GM12872 (cell line): Measurements from ENCODE around the gene BRSK2.

Experiments used
- TF ChIP-seq, protein P1 (sequence below): IDR thresholded peaks from 3 replicates; pipeline ENCODE4 v1.5.1; 2011; ENCODE audit warnings: low read depth, mild to moderate bottlenecking, low read length, moderate library complexity; ENCODE audit not compliant: insufficient read depth

The BRSK2 gene

GRCh38 chr11:1484061-1484671 is 94.4 kb downstream of the BRSK2 start:
- TF ChIP-seq, protein P1, sequence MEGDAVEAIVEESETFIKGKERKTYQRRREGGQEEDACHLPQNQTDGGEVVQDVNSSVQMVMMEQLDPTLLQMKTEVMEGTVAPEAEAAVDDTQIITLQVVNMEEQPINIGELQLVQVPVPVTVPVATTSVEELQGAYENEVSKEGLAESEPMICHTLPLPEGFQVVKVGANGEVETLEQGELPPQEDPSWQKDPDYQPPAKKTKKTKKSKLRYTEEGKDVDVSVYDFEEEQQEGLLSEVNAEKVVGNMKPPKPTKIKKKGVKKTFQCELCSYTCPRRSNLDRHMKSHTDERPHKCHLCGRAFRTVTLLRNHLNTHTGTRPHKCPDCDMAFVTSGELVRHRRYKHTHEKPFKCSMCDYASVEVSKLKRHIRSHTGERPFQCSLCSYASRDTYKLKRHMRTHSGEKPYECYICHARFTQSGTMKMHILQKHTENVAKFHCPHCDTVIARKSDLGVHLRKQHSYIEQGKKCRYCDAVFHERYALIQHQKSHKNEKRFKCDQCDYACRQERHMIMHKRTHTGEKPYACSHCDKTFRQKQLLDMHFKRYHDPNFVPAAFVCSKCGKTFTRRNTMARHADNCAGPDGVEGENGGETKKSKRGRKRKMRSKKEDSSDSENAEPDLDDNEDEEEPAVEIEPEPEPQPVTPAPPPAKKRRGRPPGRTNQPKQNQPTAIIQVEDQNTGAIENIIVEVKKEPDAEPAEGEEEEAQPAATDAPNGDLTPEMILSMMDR, result no peak

- TF ChIP-seq, protein P1, result 0 out of 3 replicates have a peak, but pooled peaks have one; percentile 6
Measured at GRCh38 chr11:1484695-1485503, 95.2 kb downstream of the BRSK2 start.

- TF ChIP-seq, protein P1, result no peak
Measured at GRCh38 chr11:1485504-1485885, 95.8 kb downstream of the BRSK2 start.

GRCh38 chr11:1486054-1486825 is 96.5 kb downstream of the BRSK2 start, which contains the start of gene MOB2:
TSS of gene MOB2 (minus strand) at chr11:1486779. CDS start at chr11:1486556, 223 bp downstream.
- TF ChIP-seq, protein P1, result no peak

DNA sequence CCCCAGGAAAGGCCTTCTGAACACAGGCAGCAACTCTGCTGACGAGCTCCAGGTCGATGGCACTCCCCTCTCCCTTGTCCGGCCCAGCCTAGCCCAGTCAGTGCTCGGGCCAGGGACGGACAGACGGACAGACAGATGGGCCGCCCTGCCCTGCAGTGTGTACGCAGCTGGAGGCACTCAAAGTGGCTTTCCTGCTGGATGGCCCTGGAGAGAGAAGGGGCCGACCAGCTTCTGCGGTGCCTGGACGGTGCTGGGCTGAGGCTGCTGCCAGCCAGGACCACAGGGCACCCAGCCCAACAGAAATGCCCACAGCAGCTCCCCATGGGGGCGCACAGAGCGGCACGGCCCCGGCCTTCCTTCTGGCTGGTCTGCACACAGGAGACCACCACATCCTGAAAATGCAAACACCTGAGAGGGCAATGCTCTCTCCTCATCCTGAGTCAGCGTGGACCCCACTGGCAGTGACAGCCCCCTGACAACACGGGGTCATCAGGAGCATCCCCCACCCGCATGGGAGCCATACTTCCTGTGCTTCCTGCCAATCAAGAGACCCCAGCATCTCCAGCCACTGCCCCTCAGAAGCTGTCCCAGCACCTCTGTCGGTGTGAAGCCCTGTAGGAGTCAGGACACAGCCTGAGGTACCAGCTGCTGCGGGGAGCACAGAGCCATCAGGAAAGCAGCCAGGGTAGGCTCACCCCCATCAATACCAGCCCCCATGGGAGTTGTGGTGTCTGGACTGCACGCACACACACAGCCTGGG is 97.5 kb downstream of the BRSK2 start:
- TF ChIP-seq, protein P1, result no peak

- TF ChIP-seq, protein P1, result no peak
Measured at GRCh38 chr11:1487851-1488574, 98.3 kb downstream of the BRSK2 start.
